HEK293 (cell line): Measurements from ENCODE around the gene RANGRF.

Experiments
- EGR2 ChIP-seq: fragments of 450-650 bp; formaldehyde crosslinking; IDR thresholded peaks from 2 replicates; pipeline ENCODE4 v1.5.1; 2016; ENCODE audit warnings: low read depth, missing biosample characterization, missing genetic modification characterization
- KLF1 ChIP-seq: fragments of 450-650 bp; formaldehyde crosslinking; IDR thresholded peaks from 2 replicates; pipeline ENCODE4 v1.5.1; 2016; ENCODE audit warnings: missing biosample characterization, missing genetic modification characterization
- KLF10 ChIP-seq: fragments of 450-650 bp; IDR thresholded peaks from 2 replicates; pipeline ENCODE4 v1.5.1; 2018; ENCODE audit warnings: missing biosample characterization, mild to moderate bottlenecking, missing genetic modification characterization
- KLF17 ChIP-seq: fragments of 450-650 bp; formaldehyde crosslinking; IDR thresholded peaks from 2 replicates; pipeline ENCODE4 v1.5.1; 2016; ENCODE audit warnings: missing biosample characterization, missing genetic modification characterization
- KLF8 ChIP-seq: fragments of 450-650 bp; formaldehyde crosslinking; IDR thresholded peaks from 2 replicates; pipeline ENCODE4 v1.5.1; 2016; ENCODE audit warnings: missing biosample characterization, missing genetic modification characterization
- KLF9 ChIP-seq: fragments of 450-650 bp; formaldehyde crosslinking; IDR thresholded peaks from 2 replicates; pipeline ENCODE4 v1.5.1; 2016; ENCODE audit warnings: missing biosample characterization, missing genetic modification characterization, low read depth
- PRDM1 ChIP-seq: fragments of 450-650 bp; formaldehyde crosslinking; IDR thresholded peaks from 2 replicates; pipeline ENCODE4; 2016; ENCODE audit warnings: missing biosample characterization, missing genetic modification characterization
- RBAK ChIP-seq: fragments of 450-650 bp; formaldehyde crosslinking; IDR thresholded peaks from 2 replicates; pipeline ENCODE4 v1.5.1; 2016; ENCODE audit warnings: missing biosample characterization, missing genetic modification characterization
- SP3 ChIP-seq: fragments of 450-650 bp; formaldehyde crosslinking; IDR thresholded peaks from 2 replicates; pipeline ENCODE4 v1.5.1; 2016; ENCODE audit warnings: missing biosample characterization, missing genetic modification characterization
- YY1 ChIP-seq: fragments of 450-650 bp; formaldehyde crosslinking; IDR thresholded peaks from 2 replicates; pipeline ENCODE4 v1.5.1; 2018; ENCODE audit warnings: missing biosample characterization, missing genetic modification characterization
- YY2 ChIP-seq: fragments of 450-650 bp; formaldehyde crosslinking; IDR thresholded peaks from 2 replicates; pipeline ENCODE4 v1.5.1; 2016; ENCODE audit warnings: missing biosample characterization, missing genetic modification characterization
- ZBTB26 ChIP-seq: fragments of 450-650 bp; formaldehyde crosslinking; optimal IDR thresholded peaks from 2 replicates; pipeline ENCODE3; 2016; ENCODE audit warnings: missing biosample characterization, mild to moderate bottlenecking, missing genetic modification characterization
- ZBTB8A ChIP-seq: fragments of 450-650 bp; formaldehyde crosslinking; IDR thresholded peaks from 2 replicates; pipeline ENCODE4 v1.5.1; 2016; ENCODE audit warnings: missing biosample characterization, missing genetic modification characterization
- ZFP37 ChIP-seq: fragments of 450-650 bp; formaldehyde crosslinking; IDR thresholded peaks from 2 replicates; pipeline ENCODE4 v1.5.1; 2016; ENCODE audit warnings: missing biosample characterization, missing genetic modification characterization
- ZNF138 ChIP-seq: fragments of 450-650 bp; formaldehyde crosslinking; IDR thresholded peaks from 2 replicates; pipeline ENCODE4 v1.5.1; 2016; ENCODE audit warnings: missing biosample characterization, missing genetic modification characterization, borderline replicate concordance
- ZNF155 ChIP-seq: fragments of 450-650 bp; formaldehyde crosslinking; IDR thresholded peaks from 2 replicates; pipeline ENCODE4 v1.5.1; 2016; ENCODE audit warnings: missing biosample characterization, missing genetic modification characterization
- ZNF202 ChIP-seq: fragments of 450-650 bp; formaldehyde crosslinking; IDR thresholded peaks from 2 replicates; pipeline ENCODE4 v1.5.1; 2016; ENCODE audit warnings: missing biosample characterization, missing genetic modification characterization, borderline replicate concordance
- ZNF211 ChIP-seq: fragments of 450-650 bp; formaldehyde crosslinking; IDR thresholded peaks from 2 replicates; pipeline ENCODE4 v1.5.1; 2016; ENCODE audit warnings: low read depth, missing biosample characterization, missing genetic modification characterization
- ZNF24 ChIP-seq: fragments of 450-650 bp; formaldehyde crosslinking; IDR thresholded peaks from 2 replicates; pipeline ENCODE4 v1.5.1; 2016; ENCODE audit warnings: missing biosample characterization, missing genetic modification characterization
- ZNF324 ChIP-seq: fragments of 450-650 bp; formaldehyde crosslinking; IDR thresholded peaks from 2 replicates; pipeline ENCODE4 v1.5.1; 2016; ENCODE audit warnings: missing biosample characterization, missing genetic modification characterization
- ZNF341 ChIP-seq: fragments of 450-650 bp; formaldehyde crosslinking; IDR thresholded peaks from 2 replicates; pipeline ENCODE4; 2016; ENCODE audit warnings: low read depth, missing biosample characterization, missing genetic modification characterization
- ZNF37A ChIP-seq: fragments of 450-650 bp; IDR thresholded peaks from 2 replicates; pipeline ENCODE4 v1.5.1; 2018; ENCODE audit warnings: missing biosample characterization, missing genetic modification characterization
- ZNF404 ChIP-seq: fragments of 450-650 bp; formaldehyde crosslinking; IDR thresholded peaks from 2 replicates; pipeline ENCODE4 v1.5.1; 2017; ENCODE audit warnings: missing biosample characterization, missing genetic modification characterization
- ZNF521 ChIP-seq: fragments of 450-650 bp; formaldehyde crosslinking; IDR thresholded peaks from 2 replicates; pipeline ENCODE4 v1.5.1; 2017; ENCODE audit warnings: missing biosample characterization, mild to moderate bottlenecking, missing genetic modification characterization
- ZNF530 ChIP-seq: fragments of 450-650 bp; formaldehyde crosslinking; IDR thresholded peaks from 2 replicates; pipeline ENCODE4 v1.5.1; 2016; ENCODE audit warnings: low read depth, missing biosample characterization, missing genetic modification characterization
- ZNF596 ChIP-seq: fragments of 450-650 bp; IDR thresholded peaks from 2 replicates; pipeline ENCODE4 v1.5.0; 2018; ENCODE audit warnings: missing biosample characterization, mild to moderate bottlenecking, missing genetic modification characterization, moderate library complexity
- ZNF600 ChIP-seq: fragments of 450-650 bp; formaldehyde crosslinking; IDR thresholded peaks from 2 replicates; pipeline ENCODE4 v1.5.1; 2016; ENCODE audit warnings: missing biosample characterization, missing genetic modification characterization
- ZNF626 ChIP-seq: fragments of 450-650 bp; sonication (Bioruptor Pico); formaldehyde crosslinking; IDR thresholded peaks from 2 replicates; pipeline ENCODE4 v1.5.1; 2018; ENCODE audit warnings: missing biosample characterization, missing genetic modification characterization, inconsistent platforms
- ZNF629 ChIP-seq: fragments of 450-650 bp; formaldehyde crosslinking; IDR thresholded peaks from 2 replicates; pipeline ENCODE4 v1.5.1; 2017; ENCODE audit warnings: missing biosample characterization, missing genetic modification characterization
- ZNF658 ChIP-seq: fragments of 450-650 bp; formaldehyde crosslinking; IDR thresholded peaks from 2 replicates; pipeline ENCODE4; 2016; ENCODE audit warnings: missing biosample characterization, missing genetic modification characterization
- ZNF677 ChIP-seq: fragments of 450-650 bp; IDR thresholded peaks from 2 replicates; pipeline ENCODE4 v1.5.0; 2018; ENCODE audit warnings: missing biosample characterization, mild to moderate bottlenecking, missing genetic modification characterization, moderate library complexity
- ZNF701 ChIP-seq: fragments of 450-650 bp; formaldehyde crosslinking; IDR thresholded peaks from 2 replicates; pipeline ENCODE4 v1.5.1; 2016; ENCODE audit warnings: missing biosample characterization, missing genetic modification characterization
- ZNF747 ChIP-seq: fragments of 450-650 bp; formaldehyde crosslinking; IDR thresholded peaks from 2 replicates; pipeline ENCODE4 v1.5.1; 2016; ENCODE audit warnings: missing biosample characterization, missing genetic modification characterization
- ZSCAN23 ChIP-seq: fragments of 450-650 bp; formaldehyde crosslinking; IDR thresholded peaks from 2 replicates; pipeline ENCODE4 v1.5.1; 2016; ENCODE audit warnings: missing biosample characterization, missing genetic modification characterization
- TF ChIP-seq, protein P1 (sequence below): fragments of 450-650 bp; formaldehyde crosslinking; IDR thresholded peaks from 2 replicates; pipeline ENCODE4 v1.5.1; 2016; ENCODE audit warnings: missing biosample characterization, missing genetic modification characterization, borderline replicate concordance
- TF ChIP-seq, protein P2 (sequence below): fragments of 450-650 bp; formaldehyde crosslinking; IDR thresholded peaks from 2 replicates; pipeline ENCODE4 v1.5.1; 2016; ENCODE audit warnings: missing biosample characterization, missing genetic modification characterization

RANGRF gene

GRCh38 chr17:8288336-8289102 is at the start of gene RANGRF (continued):
- TF ChIP-seq YY2 (tag by site-specific recombination), result peak; percentile 46; the same call in 1 of the 2 replicates
- no peak for TF ChIP-seq RBAK (tag by site-specific recombination)
- TF ChIP-seq ZNF404 (tag by site-specific recombination), result no peak
- TF ChIP-seq KLF17 (tag by site-specific recombination), result peak; percentile 73
- no peak for TF ChIP-seq ZNF211 (tag by site-specific recombination)
- peak; percentile 85 for TF ChIP-seq ZNF341
- TF ChIP-seq ZNF596 (tag by site-specific recombination), result no peak
- TF ChIP-seq ZNF600, result peak; percentile 54
- TF ChIP-seq, protein P1, sequence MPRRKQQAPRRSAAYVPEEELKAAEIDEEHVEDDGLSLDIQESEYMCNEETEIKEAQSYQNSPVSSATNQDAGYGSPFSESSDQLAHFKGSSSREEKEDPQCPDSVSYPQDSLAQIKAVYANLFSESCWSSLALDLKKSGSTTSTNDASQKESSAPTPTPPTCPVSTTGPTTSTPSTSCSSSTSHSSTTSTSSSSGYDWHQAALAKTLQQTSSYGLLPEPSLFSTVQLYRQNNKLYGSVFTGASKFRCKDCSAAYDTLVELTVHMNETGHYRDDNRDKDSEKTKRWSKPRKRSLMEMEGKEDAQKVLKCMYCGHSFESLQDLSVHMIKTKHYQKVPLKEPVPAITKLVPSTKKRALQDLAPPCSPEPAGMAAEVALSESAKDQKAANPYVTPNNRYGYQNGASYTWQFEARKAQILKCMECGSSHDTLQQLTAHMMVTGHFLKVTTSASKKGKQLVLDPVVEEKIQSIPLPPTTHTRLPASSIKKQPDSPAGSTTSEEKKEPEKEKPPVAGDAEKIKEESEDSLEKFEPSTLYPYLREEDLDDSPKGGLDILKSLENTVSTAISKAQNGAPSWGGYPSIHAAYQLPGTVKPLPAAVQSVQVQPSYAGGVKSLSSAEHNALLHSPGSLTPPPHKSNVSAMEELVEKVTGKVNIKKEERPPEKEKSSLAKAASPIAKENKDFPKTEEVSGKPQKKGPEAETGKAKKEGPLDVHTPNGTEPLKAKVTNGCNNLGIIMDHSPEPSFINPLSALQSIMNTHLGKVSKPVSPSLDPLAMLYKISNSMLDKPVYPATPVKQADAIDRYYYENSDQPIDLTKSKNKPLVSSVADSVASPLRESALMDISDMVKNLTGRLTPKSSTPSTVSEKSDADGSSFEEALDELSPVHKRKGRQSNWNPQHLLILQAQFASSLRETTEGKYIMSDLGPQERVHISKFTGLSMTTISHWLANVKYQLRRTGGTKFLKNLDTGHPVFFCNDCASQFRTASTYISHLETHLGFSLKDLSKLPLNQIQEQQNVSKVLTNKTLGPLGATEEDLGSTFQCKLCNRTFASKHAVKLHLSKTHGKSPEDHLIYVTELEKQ (tag by site-specific recombination), result peak; percentile 100
- TF ChIP-seq ZNF37A (tag by site-specific recombination), result no peak
- TF ChIP-seq ZNF530 (tag by site-specific recombination), result no peak
- no peak for TF ChIP-seq ZNF658 (tag by site-specific recombination)
- TF ChIP-seq ZNF155 (tag by site-specific recombination), result no peak
- peak; percentile 85 for TF ChIP-seq YY1 (tag by site-specific recombination)
- TF ChIP-seq ZFP37 (tag by site-specific recombination), result no peak
- peak; percentile 61; the same call in 1 of the 2 replicates for TF ChIP-seq ZNF24
- TF ChIP-seq ZNF202, result no peak
- TF ChIP-seq KLF10, result peak; percentile 69
- TF ChIP-seq ZSCAN23 (tag by site-specific recombination), result no peak
- peak; percentile 80 for TF ChIP-seq SP3 (tag by site-specific recombination)
- peak; percentile 94 for TF ChIP-seq KLF9 (tag by site-specific recombination)
- TF ChIP-seq, protein P2, sequence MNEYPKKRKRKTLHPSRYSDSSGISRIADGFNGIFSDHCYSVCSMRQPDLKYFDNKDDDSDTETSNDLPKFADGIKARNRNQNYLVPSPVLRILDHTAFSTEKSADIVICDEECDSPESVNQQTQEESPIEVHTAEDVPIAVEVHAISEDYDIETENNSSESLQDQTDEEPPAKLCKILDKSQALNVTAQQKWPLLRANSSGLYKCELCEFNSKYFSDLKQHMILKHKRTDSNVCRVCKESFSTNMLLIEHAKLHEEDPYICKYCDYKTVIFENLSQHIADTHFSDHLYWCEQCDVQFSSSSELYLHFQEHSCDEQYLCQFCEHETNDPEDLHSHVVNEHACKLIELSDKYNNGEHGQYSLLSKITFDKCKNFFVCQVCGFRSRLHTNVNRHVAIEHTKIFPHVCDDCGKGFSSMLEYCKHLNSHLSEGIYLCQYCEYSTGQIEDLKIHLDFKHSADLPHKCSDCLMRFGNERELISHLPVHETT, result peak; percentile 59
- TF ChIP-seq ZNF138 (tag by site-specific recombination), result no peak
- TF ChIP-seq EGR2 (tag by site-specific recombination), result peak; percentile 61
- TF ChIP-seq ZBTB8A (tag by site-specific recombination), result peak; percentile 34; the same call in 1 of the 2 replicates
- peak; percentile 49 for TF ChIP-seq ZBTB26 (tag by site-specific recombination)
- TF ChIP-seq ZNF747 (tag by site-specific recombination), result no peak
- no peak for TF ChIP-seq ZNF677
- peak; percentile 45 for TF ChIP-seq KLF8 (tag by site-specific recombination)
- no peak for TF ChIP-seq ZNF626 (tag by site-specific recombination)
- no peak for TF ChIP-seq ZNF701
- peak; percentile 59 for TF ChIP-seq ZNF629 (tag by site-specific recombination)
- TF ChIP-seq ZNF324 (tag by site-specific recombination), result peak; percentile 59; the same call in 1 of the 2 replicates
- TF ChIP-seq PRDM1 (tag by site-specific recombination), result no peak
- no peak for TF ChIP-seq ZNF521 (tag by site-specific recombination)
- peak; percentile 70; the same call in 1 of the 2 replicates for TF ChIP-seq KLF1 (tag by site-specific recombination)
